ENCODE results near the gene SOWAHD. TPM values are rescaled to one million over a fixed set of nuclear protein-coding genes. Genes with fewer than 3 reads are reported as not detected.
A peak's percentile ranks its signal among the peaks of the same experiment; 100 is the strongest.
"Not testable (repeated sequence)": the region's sequence is repeated elsewhere in the genome, so short reads cannot be mapped to it uniquely, and the experiment has no call there.

SOWAHD gene
- polyA plus RNA-seq, 6 donors from 2014 or later: 1.7 to 21.9 (median 8.7) TPM

DNA sequence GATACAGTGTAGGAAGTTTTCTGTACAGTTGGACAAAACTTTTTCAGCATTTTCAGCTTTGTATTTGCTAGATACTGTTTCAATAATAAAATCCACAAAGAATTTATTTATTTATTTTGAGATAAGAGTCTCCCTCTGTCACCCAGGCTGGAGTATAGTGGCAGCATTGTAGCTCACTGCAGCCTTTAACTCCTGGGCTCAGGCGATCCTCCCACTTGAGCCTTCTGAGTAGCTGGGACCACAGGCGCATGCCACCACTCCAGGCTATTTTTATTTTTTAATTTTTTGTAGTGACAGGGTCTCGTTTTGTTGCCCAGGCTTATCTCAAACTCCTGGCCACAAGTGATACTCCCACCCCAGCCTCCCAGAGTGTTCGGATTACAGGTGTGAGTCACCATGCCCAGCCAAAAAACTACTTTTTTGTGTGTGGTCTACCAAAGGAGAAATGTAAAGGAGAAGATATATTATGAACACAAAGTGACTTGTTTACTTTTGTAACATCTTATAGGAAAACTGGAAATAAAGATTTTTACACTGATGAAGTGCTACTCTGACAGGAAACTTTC is 13.0 kb upstream of the SOWAHD start:
- Mint-ChIP-seq H3K9me3 (no peaks in the 10 kb centered on the region), H3K4me1 (no peaks in the 10 kb centered on the region), H3K4me3 (no peak overlapping the region), H3K36me3 (no peaks in the 10 kb centered on the region), H3K27me3 (no peaks in the 10 kb centered on the region), H3K27ac (peak overlapping the region in 1 of 6 donors; percentile 26)
- ATAC-seq (ENCODE audit: low read depth in 2 of 2): no peak
- DNase-seq: no peak

DNA sequence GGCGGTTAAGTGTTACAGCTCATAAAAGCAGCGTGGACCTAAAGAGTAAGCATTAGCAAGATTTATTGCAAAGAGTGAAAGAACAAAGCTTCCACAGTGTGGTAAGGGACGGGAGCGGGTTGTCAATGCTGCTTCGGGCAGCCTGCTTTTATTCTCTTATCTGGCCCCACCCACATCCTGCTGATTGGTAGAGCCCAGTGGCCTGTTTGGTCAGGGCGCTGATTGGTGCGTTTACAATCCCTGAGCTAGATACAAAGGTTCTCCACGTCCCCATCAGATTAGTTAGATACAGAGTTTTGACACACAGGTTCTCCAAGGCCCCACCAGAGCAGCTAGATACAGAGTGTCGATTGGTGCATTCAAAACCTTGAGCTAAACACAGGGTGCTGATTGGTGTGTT is 8.3 kb upstream of the SOWAHD start:
- not testable (repeated sequence) for H3K27me3 Mint-ChIP-seq; ATAC-seq (ENCODE audit: low read depth in 2 of 2); H3K9me3 Mint-ChIP-seq; DNase-seq; H3K36me3 Mint-ChIP-seq; H3K4me3 Mint-ChIP-seq
- Mint-ChIP-seq H3K27ac (peak overlapping the region in 1 of 6 donors; percentile 51), H3K4me1 (peaks cover 3 to 16% (median 11%) of the 10 kb centered on the region in 3 donors)

DNA sequence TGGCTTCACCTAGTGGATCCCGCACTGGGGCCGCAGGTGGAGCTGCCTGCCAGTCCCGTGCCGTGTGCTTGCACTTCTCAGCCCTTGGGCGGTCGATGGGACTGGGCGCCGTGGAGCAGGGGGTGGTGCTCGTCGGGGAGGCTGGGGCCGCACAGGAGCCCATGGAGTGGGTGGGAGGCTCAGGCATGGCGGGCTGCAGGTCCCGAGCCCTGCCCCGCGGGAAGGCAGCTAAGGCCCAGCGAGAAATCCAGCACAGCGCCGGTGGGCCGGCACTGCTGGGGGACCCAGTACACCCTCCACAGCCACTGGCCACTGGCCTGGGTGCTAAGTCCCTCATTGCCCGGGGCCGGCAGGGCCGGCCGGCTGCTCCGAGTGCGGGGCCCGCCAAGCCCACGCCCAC is 7.6 kb upstream of the SOWAHD start:
- peaks cover 6 to 22% (median 14%) of the 10 kb centered on the region in 3 donors for H3K4me1 Mint-ChIP-seq
- not testable (repeated sequence) for DNase-seq; H3K4me3 Mint-ChIP-seq; H3K27ac Mint-ChIP-seq; H3K27me3 Mint-ChIP-seq; H3K36me3 Mint-ChIP-seq; H3K9me3 Mint-ChIP-seq; ATAC-seq (ENCODE audit: low read depth in 2 of 2)

DNA sequence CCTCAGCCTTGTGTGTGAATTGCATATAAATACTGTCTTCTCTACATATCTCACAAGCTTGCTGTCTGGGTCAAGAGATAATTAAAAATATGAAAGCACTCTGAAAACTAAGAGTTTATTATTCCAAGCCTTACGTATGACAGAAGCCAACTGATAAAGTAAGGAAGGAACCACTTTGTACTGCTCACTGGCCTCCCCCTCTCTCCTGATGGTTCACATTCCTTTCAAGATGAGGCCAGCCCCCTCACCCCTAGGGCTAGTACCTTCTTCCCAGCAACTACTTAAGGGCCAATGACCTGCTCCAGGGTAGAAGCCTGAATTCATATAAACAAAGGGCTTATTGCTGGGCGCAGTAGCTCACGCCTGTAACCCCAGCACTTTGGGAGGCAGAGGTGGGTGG is 5.4 kb upstream of the SOWAHD start:
- Mint-ChIP-seq H3K27me3 (peaks cover 0 to 11% (median 0%) of the 10 kb centered on the region in 3 donors), H3K36me3 (no peaks in the 10 kb centered on the region), H3K4me3 (no peak overlapping the region), H3K27ac (no peak overlapping the region), H3K9me3 (peaks cover 0 to 2% (median 0%) of the 10 kb centered on the region in 7 donors), H3K4me1 (peaks cover 28 to 45% (median 32%) of the 10 kb centered on the region in 3 donors)
- no peak for DNase-seq
- no peak for ATAC-seq (ENCODE audit: low read depth in 2 of 2)

DNA sequence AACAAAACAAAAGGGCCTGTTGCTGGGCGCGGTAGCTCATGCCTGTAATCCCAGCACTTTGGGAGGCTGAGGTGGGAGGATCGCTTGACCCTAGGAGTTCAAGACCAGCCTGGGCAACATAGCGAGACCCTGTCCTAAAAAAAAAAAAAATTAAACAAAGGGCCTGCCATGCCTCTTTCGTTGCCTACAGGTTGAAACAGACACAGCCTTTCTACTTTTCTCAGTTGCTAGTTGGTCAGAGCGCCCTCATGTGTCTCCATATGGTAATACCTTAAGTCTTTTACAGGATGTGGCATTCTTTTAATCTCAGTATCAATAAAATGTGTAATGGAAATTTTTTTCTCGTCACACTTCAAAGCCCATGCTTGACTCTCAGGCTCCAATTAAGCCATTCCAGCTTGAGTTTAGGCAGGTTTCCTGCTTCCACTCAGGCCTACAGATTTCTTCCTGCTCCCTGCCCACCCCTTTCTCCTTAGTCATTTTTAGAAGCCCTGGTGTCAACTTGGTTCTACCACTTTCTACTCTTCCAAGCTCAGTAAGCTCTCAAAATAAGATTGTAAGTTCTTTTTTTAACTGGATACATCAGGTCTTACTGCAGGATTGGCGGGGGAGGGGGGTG is 4.6 kb upstream of the SOWAHD start:
- ATAC-seq (ENCODE audit: low read depth in 2 of 2): peak; percentile 15 to 38
- DNase-seq: peak; percentile 45
- peaks cover 28 to 45% (median 32%) of the 10 kb centered on the region in 3 donors for H3K4me1 Mint-ChIP-seq
- H3K9me3 Mint-ChIP-seq: peaks cover 0 to 2% (median 0%) of the 10 kb centered on the region in 7 donors
- peak overlapping the region in 3 of 8 donors; percentile 35 to 71 (median 49) for H3K4me3 Mint-ChIP-seq
- peak overlapping the region in 5 of 6 donors; percentile 75 to 97 (median 85) for H3K27ac Mint-ChIP-seq
- H3K27me3 Mint-ChIP-seq: peaks cover 0 to 11% (median 0%) of the 10 kb centered on the region in 3 donors
- no peaks in the 10 kb centered on the region for H3K36me3 Mint-ChIP-seq

DNA sequence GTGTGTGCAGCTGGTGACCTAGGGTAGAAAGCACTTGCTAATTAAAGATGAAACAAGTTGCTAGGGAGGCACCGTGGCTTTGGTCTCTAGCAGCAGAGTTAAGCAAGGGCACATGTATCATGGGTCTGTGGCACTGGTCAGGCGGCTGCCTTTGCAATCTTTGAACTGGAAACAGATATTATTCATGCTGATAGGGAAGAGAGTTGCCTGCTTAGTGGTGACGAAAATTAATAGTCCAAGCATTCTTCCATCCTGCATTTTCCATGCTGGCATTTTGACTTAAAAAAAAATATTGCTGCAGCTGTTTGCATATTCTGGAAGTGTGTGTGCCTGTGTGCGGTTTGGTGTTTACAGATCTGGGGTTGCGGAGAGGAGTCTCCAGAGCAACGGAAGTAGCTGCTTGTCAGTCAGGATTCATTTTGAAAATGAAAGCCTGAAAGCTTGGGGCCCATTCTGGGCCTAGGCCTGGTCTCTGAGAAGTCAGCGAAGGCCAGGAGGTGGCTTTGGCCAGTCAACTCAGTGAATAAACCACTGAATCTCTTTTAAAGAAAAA is 2.3 kb upstream of the SOWAHD start:
- Mint-ChIP-seq H3K9me3 (peaks cover 0 to 2% (median 0%) of the 10 kb centered on the region in 7 donors), H3K36me3 (no peaks in the 10 kb centered on the region), H3K4me3 (peak overlapping the region; percentile 53 to 93 (median 74)), H3K27me3 (peaks cover 0 to 11% (median 0%) of the 10 kb centered on the region in 3 donors), H3K4me1 (peaks cover 36 to 58% (median 44%) of the 10 kb centered on the region in 3 donors), H3K27ac (peak overlapping the region; percentile 84 to 96 (median 93))
- DNase-seq (peak; percentile 49), ATAC-seq (ENCODE audit: low read depth in 2 of 2) (peak; percentile 48 to 55)

DNA sequence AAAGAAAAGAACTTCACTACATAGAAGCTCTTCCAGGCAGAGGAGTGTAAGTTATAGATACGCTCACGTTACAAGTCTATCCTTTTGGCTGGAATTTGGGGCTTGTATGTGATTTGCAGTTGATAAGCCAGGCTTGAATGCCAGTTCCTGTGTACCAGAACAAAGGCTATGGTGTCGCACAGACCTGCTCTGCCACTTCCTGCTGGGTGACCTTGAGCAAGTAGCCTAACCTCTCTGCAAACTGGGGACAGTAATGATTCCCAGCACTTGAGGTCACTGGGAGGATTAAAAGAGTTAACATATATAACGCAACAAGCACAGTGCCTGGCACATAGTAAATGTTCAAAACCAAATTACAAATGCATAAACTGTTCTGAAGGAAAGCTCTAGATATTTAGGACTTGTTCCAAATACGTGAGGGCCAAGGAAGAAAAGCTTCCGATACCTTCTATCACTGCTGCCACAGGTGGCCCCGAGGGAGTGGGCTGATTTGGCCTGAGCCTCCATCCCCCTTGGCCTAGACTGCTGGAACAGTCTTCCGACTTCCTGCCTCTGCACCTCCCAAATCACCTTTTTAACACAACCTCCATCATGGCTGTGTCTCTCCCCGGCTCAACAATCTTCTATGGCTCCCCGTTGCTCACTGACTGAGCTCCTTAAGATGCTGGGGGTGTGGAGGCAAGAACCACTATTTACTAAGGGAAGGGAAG is 1.3 kb upstream of the SOWAHD start:
- Mint-ChIP-seq H3K36me3 (no peaks in the 10 kb centered on the region), H3K4me3 (peak overlapping the region; percentile 75 to 93 (median 87)), H3K9me3 (peaks cover 0 to 2% (median 0%) of the 10 kb centered on the region in 7 donors), H3K4me1 (peaks cover 39 to 63% (median 49%) of the 10 kb centered on the region in 3 donors), H3K27me3 (peaks cover 0 to 11% (median 0%) of the 10 kb centered on the region in 3 donors), H3K27ac (peak overlapping the region; percentile 54 to 96 (median 88))
- DNase-seq (no peak), ATAC-seq (ENCODE audit: low read depth in 2 of 2) (no peak)

DNA sequence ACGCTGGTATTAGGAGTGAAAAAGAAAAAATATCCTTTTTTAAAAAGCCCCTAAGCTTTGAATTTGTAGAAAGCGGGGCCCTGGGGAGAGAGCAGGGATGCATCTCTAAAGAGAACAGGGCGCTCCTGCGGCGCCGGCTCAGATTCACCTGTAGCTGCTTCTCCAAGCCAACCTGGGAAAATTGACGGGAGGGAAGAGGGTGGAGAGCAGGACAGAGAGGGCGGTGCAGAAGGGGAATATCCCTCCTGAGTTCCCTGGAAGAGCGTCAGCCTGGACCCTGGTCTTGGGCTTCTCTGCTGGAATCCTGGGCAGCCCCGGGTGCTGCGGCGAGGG is 776 bp upstream of the SOWAHD start:
- Mint-ChIP-seq H3K4me3 (peak overlapping the region; percentile 75 to 93 (median 87)), H3K36me3 (no peaks in the 10 kb centered on the region), H3K9me3 (peaks cover 0 to 2% (median 0%) of the 10 kb centered on the region in 7 donors), H3K27me3 (peaks cover 0 to 11% (median 0%) of the 10 kb centered on the region in 3 donors), H3K27ac (peak overlapping the region; percentile 62 to 95 (median 84)), H3K4me1 (peaks cover 44 to 68% (median 54%) of the 10 kb centered on the region in 3 donors)
- ATAC-seq (ENCODE audit: low read depth in 2 of 2) (no peak), DNase-seq (no peak)

DNA sequence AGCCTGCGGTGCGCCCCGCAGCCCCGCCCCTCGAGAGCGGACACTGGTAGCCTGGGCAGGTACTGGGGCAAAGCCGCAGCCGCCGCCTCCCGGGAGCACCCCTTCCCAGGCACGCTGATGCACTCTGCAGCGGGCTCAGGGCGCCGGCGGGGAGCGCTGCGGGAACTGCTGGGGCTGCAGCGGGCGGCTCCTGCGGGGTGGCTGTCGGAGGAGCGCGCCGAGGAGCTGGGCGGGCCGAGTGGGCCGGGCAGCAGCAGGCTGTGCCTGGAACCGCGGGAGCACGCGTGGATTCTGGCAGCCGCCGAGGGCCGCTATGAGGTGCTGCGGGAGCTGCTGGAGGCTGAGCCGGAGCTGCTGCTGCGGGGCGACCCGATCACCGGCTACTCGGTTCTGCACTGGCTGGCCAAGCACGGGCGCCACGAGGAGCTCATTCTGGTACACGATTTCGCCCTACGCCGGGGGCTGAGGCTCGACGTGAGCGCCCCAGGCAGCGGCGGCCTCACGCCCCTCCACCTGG is 401 bp downstream of the SOWAHD start:
- peaks cover 56 to 76% (median 65%) of the 10 kb centered on the region in 3 donors for H3K4me1 Mint-ChIP-seq
- H3K36me3 Mint-ChIP-seq: no peaks in the 10 kb centered on the region
- ATAC-seq (ENCODE audit: low read depth in 2 of 2): peak; percentile 16 to 32
- peaks cover 0 to 11% (median 0%) of the 10 kb centered on the region in 3 donors for H3K27me3 Mint-ChIP-seq
- peak overlapping the region; percentile 78 to 98 (median 88) for H3K4me3 Mint-ChIP-seq
- DNase-seq: peak; percentile 27
- peaks cover 0 to 2% (median 0%) of the 10 kb centered on the region in 7 donors for H3K9me3 Mint-ChIP-seq
- H3K27ac Mint-ChIP-seq: peak overlapping the region in 3 of 6 donors; percentile 74 to 90 (median 83)

DNA sequence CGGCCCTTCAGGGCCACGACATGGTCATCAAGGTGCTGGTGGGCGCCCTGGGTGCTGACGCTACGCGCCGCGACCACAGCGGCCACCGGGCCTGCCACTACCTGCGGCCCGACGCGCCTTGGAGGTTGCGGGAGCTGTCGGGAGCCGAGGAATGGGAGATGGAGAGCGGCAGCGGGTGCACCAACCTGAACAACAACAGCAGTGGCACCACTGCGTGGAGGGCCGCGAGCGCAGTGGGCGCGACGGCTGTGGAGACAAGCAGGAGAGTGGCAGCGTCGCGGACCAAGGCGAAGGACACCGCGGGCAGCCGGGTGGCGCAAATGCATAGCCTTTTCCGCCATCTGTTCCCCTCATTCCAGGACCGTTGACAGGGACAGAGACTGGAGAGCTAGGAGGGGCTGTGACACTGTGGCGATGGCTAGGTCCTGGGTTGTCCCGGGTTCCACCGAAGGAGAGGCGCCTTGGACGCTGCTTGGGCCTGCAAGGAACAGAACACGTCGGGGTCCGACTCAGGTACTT is 919 bp downstream of the SOWAHD start:
- Mint-ChIP-seq H3K9me3 (peaks cover 0 to 2% (median 0%) of the 10 kb centered on the region in 7 donors), H3K36me3 (no peaks in the 10 kb centered on the region), H3K27ac (peak overlapping the region; percentile 37 to 93 (median 78)), H3K4me3 (peak overlapping the region; percentile 78 to 98 (median 88)), H3K27me3 (peaks cover 0 to 11% (median 0%) of the 10 kb centered on the region in 3 donors), H3K4me1 (peaks cover 61 to 79% (median 65%) of the 10 kb centered on the region in 3 donors)
- DNase-seq (no peak), ATAC-seq (ENCODE audit: low read depth in 2 of 2) (no peak)

DNA sequence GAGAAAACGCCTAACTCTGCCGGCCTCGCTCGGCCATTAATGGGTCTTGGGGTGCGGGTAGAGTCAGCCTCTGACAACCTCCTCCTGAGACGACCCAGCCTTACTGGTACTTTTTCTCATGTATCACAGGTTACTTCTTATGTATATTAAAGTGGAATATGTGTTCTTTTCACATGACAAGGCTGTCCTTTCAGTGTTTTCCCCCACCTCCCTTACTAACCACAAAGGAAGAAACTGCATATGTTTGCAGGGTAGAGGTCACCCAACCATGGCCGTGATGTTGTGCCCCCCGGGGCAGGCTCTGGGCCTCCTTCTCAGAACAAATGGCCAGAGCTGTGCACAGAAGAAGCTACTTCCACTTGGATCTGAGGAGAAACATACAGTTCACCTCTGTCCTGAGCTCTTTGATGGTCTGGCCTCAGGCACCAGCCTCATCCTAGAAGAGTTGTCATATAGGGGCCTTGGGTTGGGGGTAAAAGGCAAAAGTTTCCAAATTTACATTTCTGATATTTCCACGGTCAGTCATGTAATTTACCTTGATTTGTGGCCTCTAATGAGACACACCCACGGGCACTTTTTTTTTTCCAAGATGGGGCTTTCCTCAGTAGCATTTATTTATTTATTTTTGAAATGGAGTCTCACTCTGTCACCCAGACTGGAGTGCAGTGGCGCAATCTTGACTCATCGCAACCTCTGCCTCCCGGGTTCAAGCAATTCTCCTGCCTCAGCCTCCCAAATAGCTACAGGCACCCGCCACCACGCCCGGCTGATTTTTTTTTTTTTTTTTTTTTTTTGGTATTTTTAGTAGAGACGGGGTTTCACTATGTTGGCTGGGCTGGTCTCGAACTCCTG is 1.9 kb downstream of the SOWAHD start:
- peak overlapping the region; percentile 58 to 93 (median 86) for H3K27ac Mint-ChIP-seq
- H3K36me3 Mint-ChIP-seq: no peaks in the 10 kb centered on the region
- H3K4me3 Mint-ChIP-seq: peak overlapping the region; percentile 78 to 98 (median 88)
- peaks cover 0 to 2% (median 0%) of the 10 kb centered on the region in 7 donors for H3K9me3 Mint-ChIP-seq
- peak; percentile 40 to 60 for ATAC-seq (ENCODE audit: low read depth in 2 of 2)
- peaks cover 58 to 79% (median 59%) of the 10 kb centered on the region in 3 donors for H3K4me1 Mint-ChIP-seq
- H3K27me3 Mint-ChIP-seq: peaks cover 0 to 11% (median 0%) of the 10 kb centered on the region in 3 donors
- DNase-seq: peak; percentile 55

DNA sequence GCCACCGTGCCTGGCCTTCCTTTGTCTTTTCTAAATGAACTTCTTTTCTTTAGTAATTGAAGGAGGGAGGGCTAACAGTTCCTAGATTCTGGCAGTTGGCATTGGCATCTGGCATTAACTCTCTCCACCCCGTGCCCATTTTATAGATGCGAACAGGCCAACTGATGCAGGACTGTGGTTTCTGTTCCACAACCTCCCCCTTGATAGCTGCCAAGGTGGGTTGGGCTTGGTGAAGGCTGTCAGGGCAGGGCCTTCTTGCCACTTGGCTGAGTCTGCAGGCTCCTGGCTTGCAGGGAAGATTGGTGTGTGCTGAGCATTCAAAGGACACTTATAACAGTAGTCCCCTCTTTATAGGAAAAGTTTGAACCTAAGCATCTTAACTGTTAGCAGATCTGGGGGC is 4.3 kb downstream of the SOWAHD start:
- no peak for DNase-seq
- Mint-ChIP-seq H3K4me3 (peak overlapping the region in 7 of 8 donors; percentile 35 to 84 (median 67)), H3K4me1 (peaks cover 37 to 65% (median 46%) of the 10 kb centered on the region in 3 donors), H3K27ac (peak overlapping the region in 4 of 6 donors; percentile 43 to 80 (median 58)), H3K9me3 (peaks cover 0 to 1% (median 0%) of the 10 kb centered on the region in 7 donors), H3K36me3 (no peaks in the 10 kb centered on the region), H3K27me3 (peaks cover 0 to 3% (median 0%) of the 10 kb centered on the region in 3 donors)
- no peak for ATAC-seq (ENCODE audit: low read depth in 2 of 2)

Measured in naive B cell (primary cell).